HG03432 (cell line): Measurements from ENCODE around the gene FXYD7.
"Not testable (repeated sequence)": the region's sequence is repeated elsewhere in the genome, so short reads cannot be mapped to it uniquely, and the experiment has no call there.

Source experiments
- ATAC-seq: cut with Tn5 transposase; IDR thresholded peaks from one replicate; pipeline ENCODE4 v1.9.1; 2021; ENCODE audit warnings: mild to moderate bottlenecking, moderate library complexity; ENCODE audit not compliant: unreplicated experiment

The FXYD7 gene

GRCh38 chr19:35194012-35194984 lies 51.2 kb downstream of the FXYD7 start:
- ATAC-seq: no peak

- no peak for ATAC-seq
Observed at GRCh38 chr19:35195830-35196229, 52.8 kb downstream of the FXYD7 start.

- ATAC-seq: not testable (repeated sequence)
Observed at GRCh38 chr19:35196861-35197260, 53.8 kb downstream of the FXYD7 start.

- ATAC-seq: no peak
Observed at GRCh38 chr19:35199481-35199880, 56.4 kb downstream of the FXYD7 start.

GRCh38 chr19:35202722-35203688 lies 60.0 kb downstream of the FXYD7 start:
- no peak for ATAC-seq
